Measurements from ENCODE around the gene KMT2B. TPM values are rescaled to one million over a fixed set of nuclear protein-coding genes. Genes with fewer than 3 reads are reported as not detected.

The KMT2B gene
- total RNA-seq, 1 donor from 2014 or later, result 25.5 TPM

GRCh38 chr19:35713904-35714495 is 3.8 kb upstream of the KMT2B start:
- no peaks in the 10 kb centered on the region for H3K27me3 ChIP-seq
- peaks cover 6 to 15% of the 10 kb centered on the region in 2 donors for H3K4me1 ChIP-seq
- intact Hi-C loops (cut with DNase I), result no loop called here
- TF ChIP-seq, protein P1, sequence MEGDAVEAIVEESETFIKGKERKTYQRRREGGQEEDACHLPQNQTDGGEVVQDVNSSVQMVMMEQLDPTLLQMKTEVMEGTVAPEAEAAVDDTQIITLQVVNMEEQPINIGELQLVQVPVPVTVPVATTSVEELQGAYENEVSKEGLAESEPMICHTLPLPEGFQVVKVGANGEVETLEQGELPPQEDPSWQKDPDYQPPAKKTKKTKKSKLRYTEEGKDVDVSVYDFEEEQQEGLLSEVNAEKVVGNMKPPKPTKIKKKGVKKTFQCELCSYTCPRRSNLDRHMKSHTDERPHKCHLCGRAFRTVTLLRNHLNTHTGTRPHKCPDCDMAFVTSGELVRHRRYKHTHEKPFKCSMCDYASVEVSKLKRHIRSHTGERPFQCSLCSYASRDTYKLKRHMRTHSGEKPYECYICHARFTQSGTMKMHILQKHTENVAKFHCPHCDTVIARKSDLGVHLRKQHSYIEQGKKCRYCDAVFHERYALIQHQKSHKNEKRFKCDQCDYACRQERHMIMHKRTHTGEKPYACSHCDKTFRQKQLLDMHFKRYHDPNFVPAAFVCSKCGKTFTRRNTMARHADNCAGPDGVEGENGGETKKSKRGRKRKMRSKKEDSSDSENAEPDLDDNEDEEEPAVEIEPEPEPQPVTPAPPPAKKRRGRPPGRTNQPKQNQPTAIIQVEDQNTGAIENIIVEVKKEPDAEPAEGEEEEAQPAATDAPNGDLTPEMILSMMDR (IDR thresholded peaks at IDR 0.05), result no peak
- H3K36me3 ChIP-seq, result no peaks in the 10 kb centered on the region
- no peak for DNase-seq (ENCODE audit: low spot score in 2 of 2)
- H3K27ac ChIP-seq, result no peak overlapping the region
- no peaks in the 10 kb centered on the region for H3K9me3 ChIP-seq
- no peak overlapping the region for H3K4me3 ChIP-seq

- Histone ChIP-seq H3K27ac (no peak overlapping the region), H3K27me3 (no peaks in the 10 kb centered on the region), H3K4me1 (peaks cover 7 to 19% of the 10 kb centered on the region in 2 donors), H3K36me3 (peaks cover 1 to 3% of the 10 kb centered on the region in 2 donors), H3K9me3 (no peaks in the 10 kb centered on the region), H3K4me3 (no peak overlapping the region)
- intact Hi-C loops (cut with DNase I), result no loop called here
- TF ChIP-seq, protein P1 (IDR thresholded peaks at IDR 0.05), result no peak
- no peak for DNase-seq (ENCODE audit: low spot score in 2 of 2)
Measured at GRCh38 chr19:35714601-35715354, 3.0 kb upstream of the KMT2B start.

- Histone ChIP-seq H3K27me3 (no peaks in the 10 kb centered on the region), H3K27ac (peak overlapping the region; percentile 85 to 86), H3K4me3 (peak overlapping the region in 1 of 2 donors; percentile 79), H3K36me3 (peaks cover 7 to 9% of the 10 kb centered on the region in 2 donors), H3K9me3 (no peaks in the 10 kb centered on the region), H3K4me1 (peaks cover 7 to 19% of the 10 kb centered on the region in 2 donors)
- intact Hi-C loops (cut with DNase I), result no loop called here
- DNase-seq (ENCODE audit: low spot score in 2 of 2), result no peak
- TF ChIP-seq, protein P1 (IDR thresholded peaks at IDR 0.05), result no peak
Measured at GRCh38 chr19:35715355-35715809, 2.4 kb upstream of the KMT2B start.

DNA sequence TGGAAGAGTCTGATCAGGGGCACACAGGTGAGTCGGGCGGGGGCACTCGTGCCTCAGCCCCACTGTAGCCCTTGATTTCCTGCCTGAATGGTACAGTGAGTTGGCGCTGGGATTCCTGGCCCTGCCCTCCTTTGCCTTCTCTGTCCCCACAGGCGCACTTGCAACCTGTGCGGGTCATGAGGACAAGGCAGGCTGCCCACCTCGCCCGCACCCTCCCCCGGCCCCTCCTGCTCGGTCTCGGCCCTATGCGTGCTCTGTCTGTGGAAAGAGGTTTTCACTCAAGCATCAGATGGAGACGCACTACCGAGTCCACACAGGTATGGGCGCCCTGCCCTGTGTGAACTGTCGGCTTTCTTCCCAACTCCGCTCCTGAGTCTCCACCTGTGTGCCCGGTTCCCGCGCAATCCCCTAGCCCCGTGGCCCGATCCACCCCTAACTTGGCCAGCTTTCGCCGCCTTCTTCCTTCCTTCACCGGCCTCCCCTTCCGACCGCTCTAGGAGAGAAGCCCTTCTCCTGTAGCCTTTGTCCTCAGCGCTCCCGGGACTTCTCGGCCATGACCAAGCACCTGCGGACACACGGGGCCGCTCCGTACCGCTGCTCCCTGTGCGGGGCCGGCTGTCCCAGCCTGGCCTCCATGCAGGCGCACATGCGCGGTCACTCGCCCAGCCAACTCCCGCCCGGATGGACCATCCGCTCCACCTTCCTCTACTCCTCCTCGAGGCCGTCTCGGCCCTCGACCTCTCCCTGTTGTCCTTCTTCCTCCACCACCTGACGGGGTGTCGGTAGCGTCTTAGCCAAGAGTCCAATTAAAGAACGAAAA is 1.6 kb upstream of the KMT2B start:
- DNase-seq (ENCODE audit: low spot score in 2 of 2), result peak in 1 of 2 donors; percentile 63
- Histone ChIP-seq H3K4me1 (peaks cover 7 to 19% of the 10 kb centered on the region in 2 donors), H3K9me3 (no peaks in the 10 kb centered on the region), H3K27me3 (no peaks in the 10 kb centered on the region), H3K4me3 (peak overlapping the region; percentile 79 to 95), H3K36me3 (peaks cover 14 to 17% of the 10 kb centered on the region in 2 donors), H3K27ac (peak overlapping the region; percentile 85 to 86)
- intact Hi-C loops (cut with DNase I), result loop anchor here (1.0 to 2.0 kb wide), 3 partner anchors 23 to 59 kb away; partner anchors contain the start of genes ARHGAP33, PSENEN and U2AF1L4
- TF ChIP-seq, protein P1 (IDR thresholded peaks at IDR 0.05), result no peak

Data from ascending aorta (tissue), 2 donors.